Amygdala (tissue), 56 donors: ENCODE results near the gene ZEB2.

Experiments
- DNase-seq, 56 donors: peaks; one replicate each; lab custom pipeline; 2025; lab: John Stamatoyannopoulos, UW

Gene ZEB2

DNA sequence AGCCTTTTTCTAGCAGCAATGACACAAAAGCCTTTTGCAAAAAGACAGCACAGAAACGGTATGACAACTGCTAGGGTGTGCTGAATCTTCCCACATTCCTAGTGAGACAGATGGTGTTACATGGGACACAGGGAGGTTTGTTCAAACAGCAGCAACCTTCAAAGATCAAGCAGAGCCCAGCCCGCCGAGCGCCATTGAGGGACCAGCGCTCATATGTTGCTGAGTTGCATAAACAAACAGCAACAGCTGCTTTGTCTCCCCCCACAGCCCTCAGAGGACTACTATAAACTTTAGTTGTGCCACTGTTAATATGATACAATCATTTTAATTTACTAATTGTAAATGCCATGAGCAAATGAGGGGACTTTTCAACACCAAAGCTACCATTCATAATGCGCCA, 117.7 kb downstream of the ZEB2 start:
- DNase-seq, result peak in 19 of 56 donors; percentile 11 to 55 (median 24)

DNA sequence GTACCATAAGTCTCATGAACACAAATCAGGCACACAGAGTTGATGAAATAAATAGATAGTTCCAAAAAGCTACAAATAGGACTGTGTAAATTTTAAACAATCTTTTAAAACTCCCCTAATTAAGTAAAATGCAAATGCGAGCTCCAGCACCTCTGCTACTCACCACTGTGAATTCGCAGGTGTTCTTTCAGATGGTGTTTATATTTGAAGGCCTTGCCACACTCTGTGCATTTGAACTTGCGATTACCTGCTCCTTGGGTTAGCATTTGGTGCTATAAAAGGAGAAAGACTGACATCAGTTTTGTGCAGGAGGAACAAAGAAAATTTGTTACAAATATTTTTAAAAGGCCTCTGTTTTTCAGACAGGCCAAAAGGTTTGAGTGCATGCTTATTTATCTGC, 118.9 kb downstream of the ZEB2 start:
- DNase-seq, result no peak

DNA sequence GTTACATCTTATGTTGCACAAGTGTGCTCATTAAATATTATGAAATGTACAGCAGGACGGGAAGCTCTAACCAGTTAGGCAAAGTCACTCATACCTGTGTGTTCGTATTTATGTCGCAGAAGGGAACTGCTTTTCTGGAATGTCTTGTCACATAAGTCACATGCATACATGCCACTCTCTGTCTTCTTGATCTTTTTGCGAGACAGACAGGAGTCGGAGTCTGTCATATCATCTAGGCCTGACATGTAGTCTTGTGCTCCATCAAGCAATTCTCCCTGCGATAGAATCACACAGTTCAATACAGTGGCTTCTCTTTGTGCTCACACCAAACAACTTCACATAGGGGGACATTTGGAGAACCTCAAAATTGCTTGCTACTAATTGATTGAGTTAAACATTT, 123.6 kb downstream of the ZEB2 start:
- DNase-seq, result no peak

DNA sequence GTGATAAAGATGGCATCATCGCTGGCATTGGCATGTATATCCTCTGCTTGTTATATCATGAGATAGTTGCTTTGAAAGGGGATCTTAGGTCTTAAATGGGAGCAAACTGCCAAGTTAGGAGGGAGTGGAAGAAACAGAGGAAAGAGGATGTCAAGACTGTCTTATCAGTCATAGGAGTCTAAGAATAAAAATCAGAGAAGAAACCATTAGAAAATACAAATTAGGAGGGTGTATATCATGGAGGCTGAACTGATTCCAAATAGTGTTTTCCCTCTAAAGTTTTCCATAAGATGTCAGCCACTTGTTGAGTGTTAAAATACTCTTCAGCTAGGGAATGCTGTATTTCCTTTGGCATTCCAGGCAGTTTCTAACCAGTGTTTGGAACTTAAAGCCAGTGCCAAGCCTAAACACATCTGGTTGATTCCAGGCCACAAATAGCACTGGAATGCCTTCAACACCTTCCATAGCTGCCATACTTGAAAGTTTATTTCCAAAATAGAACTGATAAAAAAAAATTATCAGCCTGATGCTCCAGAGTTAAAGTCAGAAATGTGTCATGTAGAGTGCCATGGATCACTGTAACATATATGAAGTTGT, 129.4 kb downstream of the ZEB2 start:
- no peak for DNase-seq

DNA sequence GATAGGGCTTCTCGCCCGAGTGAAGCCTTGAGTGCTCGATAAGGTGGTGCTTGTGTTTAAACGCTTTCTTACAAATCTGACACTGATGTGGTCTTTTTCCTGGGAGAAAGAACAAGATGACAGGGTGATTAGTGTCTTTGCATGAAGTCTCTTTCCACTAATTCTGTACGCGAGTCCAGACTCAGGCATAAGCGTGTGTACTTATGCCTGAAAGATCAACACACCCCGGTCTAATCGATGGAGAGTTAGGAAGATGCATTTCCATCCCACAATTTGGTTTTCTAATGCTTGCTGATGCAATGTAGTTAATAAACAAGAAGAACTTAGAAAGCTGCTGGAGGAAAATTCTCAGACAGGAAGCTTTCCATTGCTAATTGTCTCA, 130.0 kb downstream of the ZEB2 start:
- no peak for DNase-seq

DNA sequence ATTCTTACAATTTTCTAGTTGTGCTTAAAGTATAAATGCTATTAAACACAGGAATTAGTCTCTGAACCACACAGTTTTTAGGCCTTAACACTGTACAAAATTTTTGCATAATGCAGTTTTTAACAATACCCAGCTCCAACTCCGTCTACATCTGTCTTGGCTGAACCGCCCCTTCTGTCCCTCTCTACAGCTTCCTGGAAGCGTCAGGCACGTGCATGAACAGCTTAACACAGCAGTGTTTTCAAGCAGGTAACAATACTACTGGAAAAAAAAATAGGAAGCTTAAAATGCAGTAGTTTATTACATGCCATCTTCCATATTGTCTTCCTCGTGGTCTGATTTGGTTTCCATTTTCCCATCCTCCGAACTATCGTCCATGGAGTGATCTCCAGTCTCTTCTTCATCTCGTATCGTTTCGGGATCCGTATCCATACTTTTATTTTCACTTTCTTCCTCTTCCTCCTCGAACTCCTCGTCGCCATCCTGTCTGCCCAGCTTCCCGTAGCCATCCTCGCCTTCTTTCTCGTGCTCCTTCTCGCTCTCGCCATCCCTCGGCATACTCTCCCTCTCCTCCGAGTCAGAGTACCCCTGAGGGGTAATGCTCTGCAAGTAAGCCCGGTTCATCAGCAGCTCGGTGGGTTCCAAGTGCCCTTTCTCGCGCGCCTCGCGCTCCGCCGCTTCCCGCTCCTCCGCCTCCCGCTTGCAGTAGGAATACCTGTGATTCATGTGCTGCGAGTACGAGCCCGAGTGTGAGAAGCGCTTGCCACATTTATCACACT, 130.6 kb downstream of the ZEB2 start:
- no peak for DNase-seq

DNA sequence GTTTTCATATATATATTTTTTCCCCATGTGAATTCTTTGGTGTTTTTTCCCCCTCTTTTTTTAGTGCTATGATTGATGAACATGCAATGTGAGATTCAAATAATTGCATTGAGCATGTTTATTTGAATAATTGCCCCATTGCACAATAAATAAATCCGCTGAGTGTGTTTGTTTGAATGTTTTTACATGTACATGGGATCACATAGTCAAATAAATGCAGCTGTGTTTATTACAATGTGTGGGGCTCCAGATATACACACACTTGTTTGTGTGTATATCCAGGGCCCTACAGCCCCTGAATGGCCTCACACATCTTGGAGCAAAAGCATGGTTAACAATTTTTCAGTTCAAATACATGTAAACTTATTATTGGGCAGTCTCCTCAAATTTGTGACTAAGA, 134.5 kb downstream of the ZEB2 start:
- no peak for DNase-seq

DNA sequence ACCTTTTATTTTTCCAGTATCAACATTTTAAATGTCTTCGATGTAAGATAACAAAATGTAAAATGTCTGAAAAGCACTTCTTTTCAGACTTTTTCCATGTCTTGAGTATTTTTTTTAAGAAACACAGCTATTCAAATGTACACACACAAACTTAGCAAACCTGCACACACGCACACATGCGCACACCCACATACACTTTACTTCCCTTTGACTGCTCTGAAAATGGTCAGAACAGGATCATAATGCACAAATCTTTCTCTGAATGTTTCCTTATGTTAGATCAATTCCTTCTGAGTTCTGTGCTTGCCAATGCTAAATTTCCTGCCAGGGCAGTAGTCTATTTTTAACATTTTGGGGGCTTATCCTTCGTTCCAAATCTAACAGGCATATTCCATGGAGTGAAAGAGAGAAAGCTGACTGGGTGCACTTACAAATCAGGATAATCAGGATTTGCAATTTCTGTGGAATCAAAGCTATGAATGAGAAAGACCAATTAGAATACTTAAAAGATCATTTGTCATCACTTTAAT, 136.3 kb downstream of the ZEB2 start:
- DNase-seq, result no peak

DNA sequence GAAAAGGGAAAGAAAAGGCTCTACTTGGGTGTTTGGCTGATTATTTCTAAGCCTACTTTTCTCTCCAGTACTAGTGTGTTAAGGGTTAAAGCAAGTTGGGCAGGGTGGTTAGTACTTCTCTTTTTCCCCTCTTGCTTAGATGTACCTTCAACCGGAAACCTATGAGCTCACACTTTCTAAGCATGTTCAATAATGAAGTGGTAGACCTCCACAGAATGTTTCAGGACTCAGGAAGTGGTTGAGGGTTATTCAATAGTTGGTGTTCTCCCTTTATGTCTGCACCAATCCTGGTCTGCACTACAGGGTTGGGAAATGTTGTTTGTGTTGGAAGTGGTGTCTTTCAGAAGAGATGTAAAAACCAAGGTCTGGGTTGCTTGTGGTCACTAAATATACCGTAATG, 137.1 kb downstream of the ZEB2 start:
- DNase-seq, result no peak

DNA sequence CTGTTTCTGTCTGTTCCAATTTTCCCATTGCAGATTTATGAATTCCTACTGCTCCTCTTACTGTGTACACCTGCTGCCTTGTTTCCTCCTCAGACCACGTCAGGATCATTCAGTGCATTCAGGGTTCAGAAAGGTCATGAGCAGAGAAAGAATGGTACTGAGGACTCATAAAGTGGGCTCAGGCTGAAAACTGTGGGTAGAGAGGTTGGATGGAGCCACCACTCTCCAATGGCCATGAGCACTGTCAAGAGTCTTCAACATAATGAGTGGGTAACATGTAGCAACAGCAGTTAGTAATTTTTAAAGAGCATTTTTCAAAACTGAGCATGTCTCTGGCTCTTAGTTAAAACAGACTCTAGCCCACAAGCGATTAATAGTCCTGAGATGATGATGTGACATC, 138.2 kb downstream of the ZEB2 start:
- DNase-seq, result no peak

DNA sequence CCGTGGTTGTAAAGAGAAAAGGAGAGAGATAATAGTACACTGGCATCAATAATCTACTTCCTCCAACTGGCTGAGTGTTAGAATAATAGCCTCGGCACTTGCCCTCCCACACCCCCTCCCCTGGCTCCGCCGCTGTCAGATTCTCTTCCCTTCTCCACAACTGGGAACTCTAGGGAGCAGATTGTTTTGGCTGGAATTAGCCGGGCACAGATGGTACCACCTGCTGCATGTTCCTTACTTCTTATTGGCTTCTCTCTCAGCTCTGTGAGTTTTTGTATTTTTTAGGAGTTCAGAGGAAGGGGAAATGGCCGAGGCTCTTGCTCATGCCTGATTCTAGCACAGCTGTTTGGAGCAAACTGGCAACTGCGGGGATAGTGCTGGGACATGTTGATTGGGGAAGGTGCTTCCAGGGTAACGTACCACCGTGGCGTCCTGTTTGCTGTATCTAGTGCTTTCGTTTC, 140.0 kb downstream of the ZEB2 start:
- peak in 22 of 56 donors; percentile 10 to 52 (median 24) for DNase-seq

DNA sequence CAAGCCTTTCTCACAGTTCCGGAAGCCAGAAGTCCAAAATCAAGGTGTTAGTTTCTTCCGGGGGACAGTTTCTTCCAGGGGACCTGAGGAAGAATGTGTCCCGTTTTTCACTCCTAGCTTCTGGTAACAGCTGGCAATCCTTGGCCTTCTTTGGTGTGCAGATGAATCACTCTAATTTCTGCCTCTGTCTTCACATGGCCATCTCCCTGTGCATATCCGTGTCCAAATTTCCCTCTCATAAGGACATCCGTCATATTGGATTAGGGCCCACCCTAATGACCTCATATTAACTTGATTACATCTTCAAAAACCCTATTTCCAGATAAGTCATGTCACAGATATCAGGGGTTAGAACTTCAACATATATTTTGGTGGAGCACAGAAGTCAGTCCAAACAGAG, 141.4 kb downstream of the ZEB2 start:
- DNase-seq, result no peak

DNA sequence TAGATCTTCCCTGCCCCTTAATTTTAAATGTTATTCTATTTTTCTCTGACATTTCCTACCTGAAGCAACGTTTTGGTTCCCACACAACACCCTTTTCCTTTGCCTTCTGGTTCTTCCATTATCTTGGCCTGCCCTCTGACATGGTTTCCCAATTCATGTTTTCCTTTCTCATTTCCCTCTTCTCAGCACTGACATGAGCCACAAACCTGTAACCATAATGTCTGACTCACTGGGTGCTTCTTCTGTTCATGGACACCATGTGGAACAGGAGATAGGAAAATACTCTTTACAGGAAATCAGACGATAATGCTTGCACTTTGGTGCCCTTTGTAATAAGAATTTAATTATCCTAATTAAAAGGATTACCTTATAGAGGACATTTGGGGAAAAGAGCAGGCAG, 142.0 kb downstream of the ZEB2 start:
- DNase-seq, result no peak

DNA sequence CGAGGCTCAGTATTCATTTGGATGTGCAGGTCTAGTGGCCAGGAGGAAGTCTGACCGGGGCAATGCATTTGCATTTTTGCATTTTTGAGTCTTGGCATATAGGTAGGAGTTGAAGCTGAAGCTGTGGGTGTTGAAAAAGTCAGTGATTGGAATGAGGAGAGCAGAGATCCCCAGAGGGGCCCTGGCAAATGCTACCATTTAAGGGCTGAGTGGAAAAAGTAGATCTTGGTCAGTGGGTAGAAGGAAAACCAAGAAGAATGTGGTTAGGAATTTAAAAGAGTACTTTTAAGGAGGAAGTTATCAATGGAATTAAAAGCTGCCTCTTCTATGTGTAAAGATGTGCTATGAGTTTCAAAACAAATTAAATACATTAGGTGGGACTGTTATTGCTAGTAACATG, 143.0 kb downstream of the ZEB2 start:
- no peak for DNase-seq

DNA sequence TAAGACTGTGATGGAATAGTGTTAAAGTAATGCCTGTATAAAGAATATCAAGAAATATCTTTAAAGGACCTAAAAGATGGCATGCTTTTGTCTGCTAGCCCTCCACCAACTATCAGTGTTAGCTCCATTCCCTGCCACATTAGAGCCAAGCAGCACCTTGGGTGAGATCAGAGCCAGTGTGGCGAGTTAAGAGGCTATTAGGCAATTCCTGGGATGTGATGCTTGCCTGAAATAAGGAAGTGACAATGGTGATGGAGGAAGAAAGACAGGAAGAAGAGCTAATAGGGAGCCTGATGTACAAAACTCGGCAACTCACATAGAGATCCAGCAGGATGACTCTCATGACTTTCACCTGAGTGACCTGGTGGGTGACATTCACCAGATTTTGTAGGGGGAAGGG, 143.5 kb downstream of the ZEB2 start:
- DNase-seq, result no peak

DNA sequence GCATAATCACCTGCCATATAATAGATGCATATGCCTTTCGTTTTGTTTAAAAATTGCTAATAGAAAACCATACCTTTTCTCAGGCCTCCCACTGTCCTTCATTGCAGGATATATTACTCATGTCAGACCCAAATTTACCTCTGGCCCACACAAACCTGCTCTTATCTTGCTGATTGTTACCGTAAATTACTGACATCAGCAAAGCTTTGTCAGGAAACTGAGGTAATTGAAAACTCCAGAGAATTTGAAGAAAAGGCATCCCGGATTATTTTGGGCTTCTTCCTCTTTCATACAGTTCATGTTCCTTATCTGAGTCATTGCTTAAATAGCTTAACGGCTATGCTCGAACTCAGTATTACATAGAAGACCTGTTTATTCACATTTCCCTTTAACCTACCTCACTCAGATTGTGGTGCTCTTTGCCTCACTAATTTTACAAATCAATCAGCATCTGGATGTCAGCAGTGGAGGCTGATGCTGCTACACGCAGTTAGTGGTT, 145.7 kb downstream of the ZEB2 start:
- no peak for DNase-seq

DNA sequence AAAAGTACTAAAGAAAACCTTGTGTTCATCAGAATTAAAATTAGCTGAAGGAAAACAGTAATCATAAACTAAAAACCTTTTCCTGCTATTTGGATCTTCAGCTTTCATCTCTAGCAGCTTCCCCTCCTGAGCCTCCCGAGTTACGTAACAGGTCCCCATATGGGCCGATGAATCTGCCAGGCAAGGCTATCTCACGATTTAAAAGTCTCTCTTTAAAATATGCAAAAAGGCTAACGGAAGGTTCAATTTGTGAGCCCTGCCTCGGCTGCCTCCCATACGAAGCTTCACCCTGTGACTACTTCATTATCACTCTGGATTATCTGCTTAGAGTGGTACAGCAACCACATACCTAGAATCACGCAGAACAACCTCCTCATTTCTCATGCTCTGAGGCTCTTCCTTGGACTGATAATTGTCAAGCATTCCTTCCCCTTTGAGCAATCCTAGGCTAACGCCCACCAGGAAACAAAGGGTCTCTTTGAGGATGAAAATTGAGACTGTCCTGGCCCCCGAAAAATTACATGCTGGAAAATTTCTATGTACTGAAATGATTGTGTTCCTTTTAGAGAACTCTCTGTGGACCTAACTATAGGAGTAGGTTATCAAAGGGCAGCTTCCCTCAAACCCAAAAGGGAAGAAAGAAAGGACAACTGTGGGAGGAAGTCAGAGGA, 147.4 kb downstream of the ZEB2 start:
- peak in 17 of 56 donors; percentile 2 to 46 (median 12) for DNase-seq

DNA sequence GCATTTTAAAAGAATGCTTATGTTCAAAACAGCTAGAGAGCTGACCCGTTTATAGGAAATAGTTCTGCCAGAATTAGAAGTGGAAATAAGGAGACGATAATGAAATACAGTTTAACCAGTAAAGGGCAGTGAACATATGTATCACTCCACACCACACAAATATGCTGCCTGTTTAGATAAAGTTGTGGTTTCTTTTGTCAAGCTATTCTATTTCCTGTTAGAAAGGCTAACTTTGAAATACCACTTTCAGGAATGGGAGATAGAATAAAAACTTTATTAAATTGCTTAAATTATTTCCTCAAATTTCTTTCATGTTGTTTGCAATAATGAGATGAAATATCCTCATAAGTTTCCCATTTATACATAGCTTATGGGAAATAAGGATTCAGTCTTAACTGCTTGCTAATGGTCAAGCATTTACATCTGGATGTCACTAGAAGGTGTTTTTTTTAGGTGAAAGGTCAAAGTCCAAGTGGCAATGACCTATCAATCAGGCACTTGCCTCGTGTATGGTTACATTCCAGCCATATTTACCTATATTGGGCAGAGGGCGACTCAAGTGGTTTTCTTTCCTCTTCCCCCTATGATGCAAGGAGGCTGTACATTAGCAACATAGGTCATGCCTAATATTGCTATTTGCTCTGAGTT, 148.9 kb downstream of the ZEB2 start:
- DNase-seq, result no peak

DNA sequence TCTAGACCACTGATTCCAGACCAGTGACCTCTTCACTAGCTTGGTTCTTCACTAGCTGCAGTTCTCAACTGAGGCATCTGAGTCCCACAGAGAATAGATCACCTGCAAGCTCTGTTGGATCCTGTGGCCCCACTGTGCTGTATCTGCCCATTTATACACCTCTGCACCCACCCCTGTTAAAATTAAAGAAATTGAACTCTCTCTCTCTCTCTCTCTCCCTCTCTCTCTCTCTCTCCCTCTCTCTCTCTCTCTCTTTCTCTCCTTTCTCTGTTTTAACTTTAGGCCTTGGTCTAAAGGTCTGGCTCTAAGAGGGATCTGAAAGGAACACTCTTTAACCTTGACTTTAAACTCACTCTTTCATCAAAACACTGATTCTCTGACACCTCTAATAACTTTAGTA, 150.5 kb downstream of the ZEB2 start:
- DNase-seq, result no peak

DNA sequence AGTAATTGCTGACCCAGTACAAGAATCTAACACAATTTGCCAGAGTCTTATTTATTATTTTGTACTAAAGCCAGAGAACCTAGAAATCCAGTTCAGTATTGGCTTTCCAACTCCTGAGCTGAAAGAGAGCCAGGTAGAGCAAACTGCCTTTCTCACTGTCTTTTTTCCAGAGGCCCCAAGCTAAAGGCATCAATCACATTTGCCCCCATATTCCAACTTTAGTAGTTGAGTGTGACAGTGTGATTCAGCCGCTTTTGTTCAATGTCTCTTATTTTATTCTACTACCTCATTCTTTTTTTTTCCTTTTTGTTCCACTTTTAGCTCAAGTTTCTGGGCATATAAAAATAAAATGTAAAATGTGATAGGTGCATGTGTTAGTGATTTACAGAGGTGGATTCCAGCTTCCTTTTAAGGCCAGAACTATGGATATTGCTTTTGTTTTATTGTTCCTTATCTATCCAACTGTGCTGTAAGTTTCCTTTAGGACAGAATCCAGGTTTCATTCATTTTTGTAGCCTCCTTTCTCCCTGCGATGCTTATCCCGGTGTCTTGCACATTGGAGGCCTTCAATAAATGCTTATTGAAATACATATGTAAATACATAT, 153.0 kb downstream of the ZEB2 start:
- DNase-seq, result no peak
